Fibroblast of the aortic adventitia (primary cell): ENCODE data around the gene PRKN. TPM values are rescaled to one million over a fixed set of nuclear protein-coding genes. Genes with fewer than 3 reads are reported as not detected.

Source experiments
- DNase-seq: peaks from one replicate; pipeline ENCODE4 v3.0.0-alpha.2; 2010; ENCODE audit warnings: low read depth
- H3K4me3 ChIP-seq: 2 replicates; pipeline ENCODE4 v1.5.1; 2011; ENCODE audit warnings: low read depth, mild to moderate bottlenecking, control low read depth, low read length, moderate library complexity
- CTCF ChIP-seq: IDR thresholded peaks from 2 replicates; pipeline ENCODE4 v1.5.1; 2011; ENCODE audit warnings: mild to moderate bottlenecking, low read length, control low read depth, inconsistent platforms; ENCODE audit not compliant: insufficient read depth
- total RNA-seq: library from RNA; depleted of rRNA; stranded (reverse); fragments of >200 nt; gene quantifications from 2 replicates; pipeline ENCODE4 v1.2.3, GENCODE V29; 2012; ENCODE audit warnings: low replicate concordance

Gene PRKN
- total RNA-seq, 1 donor, result 2.0 TPM

DNA sequence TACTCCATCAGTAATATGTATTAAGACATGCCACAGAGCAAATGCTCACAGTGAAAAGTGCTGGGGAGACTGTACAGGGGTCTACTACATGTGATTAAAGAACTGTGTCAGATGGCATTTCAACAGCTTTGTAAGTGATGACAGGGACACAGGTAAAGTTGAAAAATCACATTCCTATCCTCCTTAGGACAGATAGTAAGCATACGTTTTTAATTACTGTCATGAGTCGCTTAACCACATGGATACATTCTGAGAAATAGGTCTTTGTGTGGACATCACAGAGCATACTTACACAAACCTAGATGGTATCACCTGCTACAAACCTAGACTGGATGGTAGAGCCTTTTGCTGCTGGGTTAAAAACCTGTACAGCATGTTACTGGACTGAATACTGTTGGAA lies 807.9 kb downstream of the PRKN start:
- no peak for DNase-seq
- H3K4me3 ChIP-seq, result no peak overlapping the region
- TF ChIP-seq CTCF, result no peak

GRCh38 chr6:161918628-161919205 lies 808.8 kb downstream of the PRKN start:
- no peak overlapping the region for H3K4me3 ChIP-seq
- DNase-seq, result no peak
- no peak for TF ChIP-seq CTCF

DNA sequence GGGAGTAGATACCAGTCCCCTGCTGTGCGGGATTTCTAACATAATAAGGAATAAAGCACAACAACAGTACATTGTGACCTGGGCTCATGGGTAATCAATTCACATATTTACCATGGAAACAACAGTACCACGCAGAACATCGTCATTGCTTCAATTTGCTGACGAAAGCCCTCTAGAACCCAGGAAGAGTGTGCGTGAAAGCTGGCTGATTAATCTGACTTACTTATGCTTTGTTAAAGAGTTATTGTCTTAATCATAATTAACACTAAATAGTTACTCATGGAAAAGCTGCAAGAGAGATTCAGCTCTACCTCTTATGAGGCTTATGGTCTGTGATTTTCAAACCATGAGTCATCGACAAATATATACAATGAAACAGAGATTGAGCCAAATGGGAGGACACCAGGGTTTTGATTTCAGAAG lies 809.4 kb downstream of the PRKN start:
- no peak overlapping the region for H3K4me3 ChIP-seq
- TF ChIP-seq CTCF, result no peak
- DNase-seq, result no peak

- no peak overlapping the region for H3K4me3 ChIP-seq
- no peak for DNase-seq
- TF ChIP-seq CTCF, result no peak
Observed at GRCh38 chr6:161917645-161918044, 809.9 kb downstream of the PRKN start.

GRCh38 chr6:161915456-161915964 lies 812.1 kb downstream of the PRKN start:
- TF ChIP-seq CTCF, result no peak
- no peak overlapping the region for H3K4me3 ChIP-seq
- no peak for DNase-seq

- no peak overlapping the region for H3K4me3 ChIP-seq
- no peak for DNase-seq
- TF ChIP-seq CTCF, result no peak
Observed at GRCh38 chr6:161908872-161909271, 818.7 kb downstream of the PRKN start.

GRCh38 chr6:161906571-161906970 lies 821.0 kb downstream of the PRKN start:
- no peak for DNase-seq
- no peak for TF ChIP-seq CTCF
- H3K4me3 ChIP-seq, result no peak overlapping the region
